Liver (tissue), 9 donors: ENCODE results near the gene MYO9A. TPM values are rescaled to one million over a fixed set of nuclear protein-coding genes. Genes with fewer than 3 reads are reported as not detected.

Source experiments
- DNase-seq: peaks from one replicate; pipeline ENCODE4 v3.0.0-alpha.2; 2017; ENCODE audit warnings: low spot score
- H3K27ac ChIP-seq, 2 donors: one replicate each; pipeline ENCODE4 v1.7.0; 2013; ENCODE audit warnings: inconsistent platforms in 2 of 2, low read length in 2 of 2, control low read depth in 1 of 2, low read depth in 1 of 2, mild to moderate bottlenecking in 1 of 2
- H3K27me3 ChIP-seq, 4 donors: one replicate each; pipeline versions ENCODE4 v1.6.1 to v1.7.0; 2013; ENCODE audit warnings: low read length in 3 of 4, inconsistent platforms in 1 of 4, mild to moderate bottlenecking in 1 of 4, moderate library complexity in 1 of 4; ENCODE audit not compliant: control insufficient read depth in 4 of 4, insufficient read depth in 4 of 4
- H3K36me3 ChIP-seq, 4 donors: one replicate each; pipeline versions ENCODE4 v1.6.1 to v1.7.0; 2013; ENCODE audit warnings: low read length in 3 of 4, mild to moderate bottlenecking in 3 of 4, low read depth in 1 of 4, moderate library complexity in 1 of 4; ENCODE audit not compliant: control insufficient read depth in 4 of 4, insufficient read depth in 3 of 4
- H3K4me1 ChIP-seq, 4 donors: one replicate each; pipeline versions ENCODE4 v1.6.1 to v1.7.0; 2013; ENCODE audit warnings: low read length in 3 of 4, mild to moderate bottlenecking in 3 of 4, moderate library complexity in 1 of 4; ENCODE audit not compliant: control insufficient read depth in 4 of 4, insufficient read depth in 4 of 4
- H3K4me3 ChIP-seq, 3 donors: one replicate each; pipeline versions ENCODE4 v1.6.1 to v1.7.0; 2013; ENCODE audit warnings: low read length in 3 of 3, control low read depth in 1 of 3, low read depth in 1 of 3, mild to moderate bottlenecking in 1 of 3
- H3K9ac ChIP-seq, 2 donors: one replicate each; pipeline ENCODE4 v1.7.0; 2013; ENCODE audit warnings: low read length in 2 of 2, mild to moderate bottlenecking in 2 of 2, moderate library complexity in 2 of 2, control low read depth in 1 of 2, low read depth in 1 of 2
- H3K9me3 ChIP-seq, 4 donors: one replicate each; pipeline versions ENCODE4 v1.6.1 to v1.7.0; 2013; ENCODE audit warnings: low read length in 3 of 4; ENCODE audit not compliant: control insufficient read depth in 4 of 4
- ATF3 ChIP-seq: IDR thresholded peaks from 2 replicates; pipeline ENCODE4 v1.6.1; 2016; ENCODE audit warnings: antibody characterized with exemption
- CTCF ChIP-seq: fragments of 150-350 bp; IDR thresholded peaks from 2 replicates; pipeline ENCODE4 v1.5.1; 2017; ENCODE audit warnings: improper control_type of control experiment, low read depth, low read length; ENCODE audit not compliant: missing input control
- EGR1 ChIP-seq, 2 donors: IDR thresholded peaks; 2 replicates each; pipeline ENCODE4 v1.6.1; 2016 to 2018; ENCODE audit warnings: antibody characterized with exemption in 2 of 2, low read depth in 2 of 2
- FOXA1 ChIP-seq: IDR thresholded peaks from 2 replicates; pipeline ENCODE4 v1.6.1; 2016; ENCODE audit warnings: antibody characterized with exemption
- FOXA2 ChIP-seq: IDR thresholded peaks from 2 replicates; pipeline ENCODE4 v1.6.1; 2016; ENCODE audit warnings: antibody characterized with exemption
- GABPA ChIP-seq, 2 donors: IDR thresholded peaks in 1 of 2; conservative IDR thresholded peaks in 1 of 2; 2 replicates each; pipeline ENCODE4 v1.6.1; 2016; ENCODE audit warnings: antibody characterized with exemption in 2 of 2, mild to moderate bottlenecking in 1 of 2, moderate library complexity in 1 of 2
- HNF4A ChIP-seq, 2 donors: conservative IDR thresholded peaks; 2 replicates each; pipeline ENCODE4 v1.6.1; 2016; ENCODE audit warnings: antibody characterized with exemption in 2 of 2, mild to moderate bottlenecking in 2 of 2
- HNF4G ChIP-seq: IDR thresholded peaks from 2 replicates; pipeline ENCODE4 v1.6.1; 2016; ENCODE audit warnings: antibody characterized with exemption
- JUND ChIP-seq, 2 donors: IDR thresholded peaks; 2 replicates each; pipeline ENCODE4 v1.6.1; 2016; ENCODE audit warnings: antibody characterized with exemption in 2 of 2
- MAX ChIP-seq: IDR thresholded peaks from 2 replicates; pipeline ENCODE4 v1.6.1; 2016; ENCODE audit warnings: antibody characterized with exemption
- NR2F2 ChIP-seq: IDR thresholded peaks from 2 replicates; pipeline ENCODE4 v1.6.1; 2016; ENCODE audit warnings: antibody characterized with exemption
- RAD21 ChIP-seq, 2 donors: IDR thresholded peaks; 2 replicates each; pipeline ENCODE4 v1.6.1; 2016; ENCODE audit warnings: antibody characterized with exemption in 2 of 2, mild to moderate bottlenecking in 2 of 2
- RXRA ChIP-seq, 2 donors: IDR thresholded peaks; 2 replicates each; pipeline ENCODE4 v1.6.1; 2017 to 2018; ENCODE audit warnings: antibody characterized with exemption in 2 of 2, mild to moderate bottlenecking in 1 of 2
- SP1 ChIP-seq: IDR thresholded peaks from 2 replicates; pipeline ENCODE4 v1.6.1; 2018; ENCODE audit warnings: antibody characterized with exemption, mild to moderate bottlenecking
- TAF1 ChIP-seq: conservative IDR thresholded peaks from 2 replicates; pipeline ENCODE4 v1.6.1; 2016; ENCODE audit warnings: antibody characterized with exemption, mild to moderate bottlenecking
- YY1 ChIP-seq: IDR thresholded peaks from 2 replicates; pipeline ENCODE4 v1.6.1; 2016; ENCODE audit warnings: antibody characterized with exemption, mild to moderate bottlenecking
- WGBS: extraction: QIAGEN DNeasy Blood & Tissue Kit; methylation state at CpG from one replicate; pipeline ENCODE4 v1.1.7; 2013; 5-methylcytosine and 5-hydroxymethylcytosine counted together
- polyA plus RNA-seq, 2 donors: library from polyadenylated mRNA; stranded (reverse) in 1 of 2; unstranded in 1 of 2; fragments of 200-250 nt in 1 of 2; fragments of >200 nt in 1 of 2; fragmentation: Nextera tagmentation in 1 of 2; extraction: Ambion mirVana in 1 of 2; gene quantifications; one replicate each; pipeline versions ENCODE4 v1.2.1 to v1.2.3, GENCODE V29; 2013 to 2015
- total RNA-seq, 2 donors: library from RNA; depleted of rRNA; stranded (reverse); fragments of >200 nt; gene quantifications; one replicate each; pipeline ENCODE4 v1.2.3, GENCODE V29; 2014
- TF ChIP-seq, protein P1 (sequence below): IDR thresholded peaks from 2 replicates; pipeline ENCODE4 v1.6.1; 2016; ENCODE audit warnings: antibody characterized with exemption, mild to moderate bottlenecking
- TF ChIP-seq, protein P2 (sequence below): IDR thresholded peaks from 2 replicates; pipeline ENCODE4 v1.6.1; 2016; ENCODE audit warnings: antibody characterized with exemption
- donor health status: healthy.
- donor health status: healthy.
- donor health status: healthy.
- donor health status: healthy.
- donor health status: healthy.

MYO9A gene
- total and polyA plus RNA-seq, 4 donors: 1.4 to 14.9 (median 8.4) TPM

GRCh38 chr15:71937650-71938311 lies 180.2 kb downstream of the MYO9A start:
- TF ChIP-seq GABPA (IDR thresholded peaks at IDR 0.05 in 1 of 2, conservative IDR thresholded peaks at IDR 0.05 in 1 of 2) (no peak), SP1 (no peak), FOXA1 (no peak), EGR1 (IDR thresholded peaks at IDR 0.05; ENCODE audit: low read depth in 2 of 2) (no peak), HNF4A (conservative IDR thresholded peaks at IDR 0.05) (no peak), YY1 (no peak), MAX (no peak), CTCF (no peak), RXRA (IDR thresholded peaks at IDR 0.05) (no peak), FOXA2 (no peak), HNF4G (no peak), TAF1 (no peak), RAD21 (IDR thresholded peaks at IDR 0.05) (no peak), JUND (IDR thresholded peaks at IDR 0.05) (no peak), ATF3 (no peak), NR2F2 (no peak)
- TF ChIP-seq, protein P1, sequence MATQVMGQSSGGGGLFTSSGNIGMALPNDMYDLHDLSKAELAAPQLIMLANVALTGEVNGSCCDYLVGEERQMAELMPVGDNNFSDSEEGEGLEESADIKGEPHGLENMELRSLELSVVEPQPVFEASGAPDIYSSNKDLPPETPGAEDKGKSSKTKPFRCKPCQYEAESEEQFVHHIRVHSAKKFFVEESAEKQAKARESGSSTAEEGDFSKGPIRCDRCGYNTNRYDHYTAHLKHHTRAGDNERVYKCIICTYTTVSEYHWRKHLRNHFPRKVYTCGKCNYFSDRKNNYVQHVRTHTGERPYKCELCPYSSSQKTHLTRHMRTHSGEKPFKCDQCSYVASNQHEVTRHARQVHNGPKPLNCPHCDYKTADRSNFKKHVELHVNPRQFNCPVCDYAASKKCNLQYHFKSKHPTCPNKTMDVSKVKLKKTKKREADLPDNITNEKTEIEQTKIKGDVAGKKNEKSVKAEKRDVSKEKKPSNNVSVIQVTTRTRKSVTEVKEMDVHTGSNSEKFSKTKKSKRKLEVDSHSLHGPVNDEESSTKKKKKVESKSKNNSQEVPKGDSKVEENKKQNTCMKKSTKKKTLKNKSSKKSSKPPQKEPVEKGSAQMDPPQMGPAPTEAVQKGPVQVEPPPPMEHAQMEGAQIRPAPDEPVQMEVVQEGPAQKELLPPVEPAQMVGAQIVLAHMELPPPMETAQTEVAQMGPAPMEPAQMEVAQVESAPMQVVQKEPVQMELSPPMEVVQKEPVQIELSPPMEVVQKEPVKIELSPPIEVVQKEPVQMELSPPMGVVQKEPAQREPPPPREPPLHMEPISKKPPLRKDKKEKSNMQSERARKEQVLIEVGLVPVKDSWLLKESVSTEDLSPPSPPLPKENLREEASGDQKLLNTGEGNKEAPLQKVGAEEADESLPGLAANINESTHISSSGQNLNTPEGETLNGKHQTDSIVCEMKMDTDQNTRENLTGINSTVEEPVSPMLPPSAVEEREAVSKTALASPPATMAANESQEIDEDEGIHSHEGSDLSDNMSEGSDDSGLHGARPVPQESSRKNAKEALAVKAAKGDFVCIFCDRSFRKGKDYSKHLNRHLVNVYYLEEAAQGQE: no peak
- TF ChIP-seq, protein P2, sequence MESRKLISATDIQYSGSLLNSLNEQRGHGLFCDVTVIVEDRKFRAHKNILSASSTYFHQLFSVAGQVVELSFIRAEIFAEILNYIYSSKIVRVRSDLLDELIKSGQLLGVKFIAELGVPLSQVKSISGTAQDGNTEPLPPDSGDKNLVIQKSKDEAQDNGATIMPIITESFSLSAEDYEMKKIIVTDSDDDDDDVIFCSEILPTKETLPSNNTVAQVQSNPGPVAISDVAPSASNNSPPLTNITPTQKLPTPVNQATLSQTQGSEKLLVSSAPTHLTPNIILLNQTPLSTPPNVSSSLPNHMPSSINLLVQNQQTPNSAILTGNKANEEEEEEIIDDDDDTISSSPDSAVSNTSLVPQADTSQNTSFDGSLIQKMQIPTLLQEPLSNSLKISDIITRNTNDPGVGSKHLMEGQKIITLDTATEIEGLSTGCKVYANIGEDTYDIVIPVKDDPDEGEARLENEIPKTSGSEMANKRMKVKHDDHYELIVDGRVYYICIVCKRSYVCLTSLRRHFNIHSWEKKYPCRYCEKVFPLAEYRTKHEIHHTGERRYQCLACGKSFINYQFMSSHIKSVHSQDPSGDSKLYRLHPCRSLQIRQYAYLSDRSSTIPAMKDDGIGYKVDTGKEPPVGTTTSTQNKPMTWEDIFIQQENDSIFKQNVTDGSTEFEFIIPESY: no peak
- no peaks in the 10 kb centered on the region for H3K4me1 ChIP-seq
- WGBS: 89% methylated on average over 3 of the region's 3 CpGs
- no peak overlapping the region for H3K4me3 ChIP-seq
- H3K27me3 ChIP-seq: no peaks in the 10 kb centered on the region
- H3K9me3 ChIP-seq: no peaks in the 10 kb centered on the region
- H3K36me3 ChIP-seq: peaks cover 0 to 13% (median 7%) of the 10 kb centered on the region in 4 donors
- H3K27ac ChIP-seq: no peak overlapping the region
- H3K9ac ChIP-seq: no peak overlapping the region
- no peak for DNase-seq
